Mucosa of descending colon (tissue), 3 donors: ENCODE results near the gene SNTA1. TPM values are rescaled to one million over a fixed set of nuclear protein-coding genes. Genes with fewer than 3 reads are reported as not detected.
A peak's percentile ranks its signal among the peaks of the same experiment; 100 is the strongest.

Source experiments
- ATAC-seq: fragments of 200-7000 bp; cut with Tn5 transposase; one replicate; pipeline ENCODE4 v1.9.1; 2020; ENCODE audit warnings: mild to moderate bottlenecking, moderate library complexity
- DNase-seq, 3 donors: peaks; one replicate each; pipeline ENCODE4 v3.0.0-alpha.2; 2020
- H3K36me3 ChIP-seq: fragments of 200-600 bp; one replicate; pipeline ENCODE4 v1.8.0; 2021; ENCODE audit warnings: low read depth, mild to moderate bottlenecking
- H3K4me1 ChIP-seq: fragments of 200-600 bp; one replicate; pipeline ENCODE4 v1.8.0; 2021; ENCODE audit warnings: low read depth, mild to moderate bottlenecking
- H3K4me3 ChIP-seq: fragments of 200-600 bp; one replicate; pipeline ENCODE4 v1.8.0; 2021; ENCODE audit warnings: mild to moderate bottlenecking
- H3K9me3 ChIP-seq: fragments of 200-600 bp; one replicate; pipeline ENCODE4 v1.8.0; 2021; ENCODE audit warnings: mild to moderate bottlenecking
- CTCF ChIP-seq: fragments of 200-600 bp; IDR thresholded peaks from one replicate; pipeline ENCODE4 v1.8.0; 2022; ENCODE audit warnings: antibody characterized with exemption, mild to moderate bottlenecking
- intact Hi-C, 2 donors: fragments of 100-400 bp; cut with DNase I in 1 of 2; cut with micrococcal nuclease in 1 of 2; formaldehyde crosslinking; loops; one replicate each; pipeline versions ENCODE4 v1.11.0 to v1.11.1; 2022; cut with DNase I, micrococcal nuclease
- total RNA-seq, 3 donors: library from RNA; stranded (reverse); fragmentation: NEBNext Ultra II Directional in 2 of 3; extraction: Animal tissue kit (Norgen Biotek cat#: 25700) in 2 of 3; gene quantifications; one replicate each; pipeline versions ENCODE4 v1.2.1 to v1.2.4, GENCODE V29; 2021 to 2023
- donor health status: DM: no; HTN: no; CAD: no; lungs with moderate emphysema.
- donor health status: DM: no; HTN: no; CAD: no.
- donor health status: DM: no; HTN: yes; CAD: no.

SNTA1 gene
- total RNA-seq, 3 donors from 2014 or later: 2.3 to 17.2 (median 5.0) TPM

- H3K4me1 ChIP-seq: no peaks in the 10 kb centered on the region
- no peak for TF ChIP-seq CTCF
- DNase-seq (no peak), ATAC-seq (no peak)
- H3K9me3 ChIP-seq: no peaks in the 10 kb centered on the region
- no peaks in the 10 kb centered on the region for H3K36me3 ChIP-seq
- intact Hi-C loops: no loop called here
- no peak overlapping the region for H3K4me3 ChIP-seq
Observed at GRCh38 chr20:33372993-33373441, 70.5 kb downstream of the SNTA1 start.

GRCh38 chr20:33370291-33370690, 73.3 kb downstream of the SNTA1 start:
- intact Hi-C loops: no loop called here
- ATAC-seq: peak; percentile 73
- no peak for TF ChIP-seq CTCF
- H3K4me3 ChIP-seq: no peak overlapping the region
- H3K4me1 ChIP-seq: no peaks in the 10 kb centered on the region
- H3K9me3 ChIP-seq: no peaks in the 10 kb centered on the region
- H3K36me3 ChIP-seq: peaks cover 11% of the 10 kb centered on the region
- peak in 1 of 3 donors; percentile 22 for DNase-seq

DNA sequence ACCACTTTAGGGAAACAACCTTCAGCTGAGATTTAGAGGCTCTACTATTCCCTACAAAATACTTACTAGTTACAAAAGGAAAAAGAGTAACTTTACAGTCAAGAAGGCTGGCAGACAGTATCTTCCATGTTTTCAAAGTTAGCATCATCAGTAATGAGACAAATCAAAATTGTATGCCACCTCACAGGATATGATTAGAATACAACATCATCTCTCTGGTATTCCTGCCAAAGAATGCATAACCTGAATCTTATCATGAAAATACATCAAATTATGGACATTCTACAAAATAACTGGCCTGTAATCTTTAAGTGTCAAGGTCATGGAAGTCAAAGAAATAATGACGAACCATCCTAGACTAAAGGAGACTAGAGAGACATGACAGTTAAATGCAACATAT, 80.7 kb downstream of the SNTA1 start:
- no peak for ATAC-seq
- peaks cover 11% of the 10 kb centered on the region for H3K36me3 ChIP-seq
- H3K4me3 ChIP-seq: no peak overlapping the region
- no peaks in the 10 kb centered on the region for H3K9me3 ChIP-seq
- intact Hi-C loops: no loop called here
- no peak for TF ChIP-seq CTCF
- DNase-seq: no peak
- no peaks in the 10 kb centered on the region for H3K4me1 ChIP-seq

- intact Hi-C loops: no loop called here
- Histone ChIP-seq H3K4me3 (no peak overlapping the region), H3K4me1 (no peaks in the 10 kb centered on the region), H3K36me3 (no peaks in the 10 kb centered on the region), H3K9me3 (no peaks in the 10 kb centered on the region)
- ATAC-seq: no peak
- DNase-seq: no peak
- TF ChIP-seq CTCF: no peak
Observed at GRCh38 chr20:33359399-33360261, 83.9 kb downstream of the SNTA1 start.

Other genes with a start within 250 kb of the SNTA1 start
- gene BPIFA3, start 226.4 kb downstream of the SNTA1 start, total RNA-seq: not detected
- not detected for gene BPIFA1, start 207.8 kb downstream of the SNTA1 start, total RNA-seq
- gene BPIFB1, start 160.5 kb downstream of the SNTA1 start, total RNA-seq: not detected
- gene CDK5RAP1, start 42.2 kb downstream of the SNTA1 start, total RNA-seq: 10 to 100 TPM; 20.4 to 24.5 (median 23.7) TPM
- 10 to 100 TPM; 28.5 to 37.4 (median 30.3) TPM for gene CBFA2T2, start 46.3 kb upstream of the SNTA1 start, total RNA-seq
- gene C20orf144, start 218.6 kb upstream of the SNTA1 start, total RNA-seq: under 1 TPM in 1 of 3 donors, not detected in 2; 0.24 TPM
- gene ACTL10, start 223.2 kb upstream of the SNTA1 start, total RNA-seq: 1 to 10 TPM; 1.7 to 4.2 (median 2.4) TPM
- 10 to 100 TPM; 50.7 to 55.7 (median 51.7) TPM for gene NECAB3, start 230.7 kb upstream of the SNTA1 start, total RNA-seq
- gene E2F1, start 242.6 kb upstream of the SNTA1 start, total RNA-seq: 1 to 10 TPM; 3.6 to 8.2 (median 4.1) TPM